ENCODE results near the gene PLEKHG5.

Gene PLEKHG5

DNA sequence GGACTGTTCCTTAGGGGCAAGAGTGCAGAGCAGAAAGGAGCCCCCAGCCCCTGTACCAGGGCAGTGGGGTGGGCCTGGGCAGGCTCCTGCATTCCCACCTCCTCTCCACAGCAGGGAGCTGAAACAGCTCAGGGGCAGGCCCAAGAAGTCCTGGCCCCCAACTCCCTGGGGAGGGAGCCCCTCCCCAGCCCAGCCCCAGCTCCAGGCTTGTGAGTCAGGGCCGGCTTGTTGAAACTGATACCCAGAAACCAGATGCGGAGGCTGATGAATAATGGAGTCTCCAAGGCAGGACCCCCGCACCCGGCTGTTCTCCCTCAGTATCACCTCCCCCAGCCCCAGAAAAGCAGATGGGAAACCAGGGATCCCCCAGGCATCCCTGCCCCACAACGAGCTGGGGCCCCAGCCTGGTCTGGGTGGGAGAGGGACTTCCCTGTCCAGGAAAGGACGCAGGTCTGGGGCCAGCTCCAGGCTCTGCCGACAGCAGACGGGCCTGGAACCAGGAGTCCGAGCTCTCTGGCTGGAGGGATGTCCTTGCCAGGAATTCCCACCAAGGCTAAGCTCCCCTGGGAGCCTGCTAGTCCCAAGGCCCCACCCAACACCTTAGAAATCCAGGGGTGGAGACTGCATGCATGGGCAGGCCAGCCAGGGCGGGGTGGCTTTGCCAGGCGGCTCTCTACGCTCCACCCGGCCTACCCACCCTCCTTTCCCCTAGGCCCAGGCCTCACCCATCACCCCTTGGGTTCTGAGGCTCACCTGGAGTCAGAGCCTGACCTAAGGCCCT, 2.7 kb downstream of the PLEKHG5 start:
- Mint-ChIP-seq H3K36me3 (ENCODE audit: low read depth) (no peaks in the 10 kb centered on the region), H3K27ac (no peak overlapping the region), H3K4me3 (no peak overlapping the region), H3K9me3 (no peaks in the 10 kb centered on the region), H3K4me1 (peaks cover 41% of the 10 kb centered on the region), H3K27me3 (ENCODE audit: low read depth, poor library complexity) (peaks cover 26% of the 10 kb centered on the region)
- TF ChIP-seq, protein P1, sequence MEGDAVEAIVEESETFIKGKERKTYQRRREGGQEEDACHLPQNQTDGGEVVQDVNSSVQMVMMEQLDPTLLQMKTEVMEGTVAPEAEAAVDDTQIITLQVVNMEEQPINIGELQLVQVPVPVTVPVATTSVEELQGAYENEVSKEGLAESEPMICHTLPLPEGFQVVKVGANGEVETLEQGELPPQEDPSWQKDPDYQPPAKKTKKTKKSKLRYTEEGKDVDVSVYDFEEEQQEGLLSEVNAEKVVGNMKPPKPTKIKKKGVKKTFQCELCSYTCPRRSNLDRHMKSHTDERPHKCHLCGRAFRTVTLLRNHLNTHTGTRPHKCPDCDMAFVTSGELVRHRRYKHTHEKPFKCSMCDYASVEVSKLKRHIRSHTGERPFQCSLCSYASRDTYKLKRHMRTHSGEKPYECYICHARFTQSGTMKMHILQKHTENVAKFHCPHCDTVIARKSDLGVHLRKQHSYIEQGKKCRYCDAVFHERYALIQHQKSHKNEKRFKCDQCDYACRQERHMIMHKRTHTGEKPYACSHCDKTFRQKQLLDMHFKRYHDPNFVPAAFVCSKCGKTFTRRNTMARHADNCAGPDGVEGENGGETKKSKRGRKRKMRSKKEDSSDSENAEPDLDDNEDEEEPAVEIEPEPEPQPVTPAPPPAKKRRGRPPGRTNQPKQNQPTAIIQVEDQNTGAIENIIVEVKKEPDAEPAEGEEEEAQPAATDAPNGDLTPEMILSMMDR (IDR thresholded peaks at IDR 0.05), result no peak
- DNase-seq, result peak; percentile 33

DNA sequence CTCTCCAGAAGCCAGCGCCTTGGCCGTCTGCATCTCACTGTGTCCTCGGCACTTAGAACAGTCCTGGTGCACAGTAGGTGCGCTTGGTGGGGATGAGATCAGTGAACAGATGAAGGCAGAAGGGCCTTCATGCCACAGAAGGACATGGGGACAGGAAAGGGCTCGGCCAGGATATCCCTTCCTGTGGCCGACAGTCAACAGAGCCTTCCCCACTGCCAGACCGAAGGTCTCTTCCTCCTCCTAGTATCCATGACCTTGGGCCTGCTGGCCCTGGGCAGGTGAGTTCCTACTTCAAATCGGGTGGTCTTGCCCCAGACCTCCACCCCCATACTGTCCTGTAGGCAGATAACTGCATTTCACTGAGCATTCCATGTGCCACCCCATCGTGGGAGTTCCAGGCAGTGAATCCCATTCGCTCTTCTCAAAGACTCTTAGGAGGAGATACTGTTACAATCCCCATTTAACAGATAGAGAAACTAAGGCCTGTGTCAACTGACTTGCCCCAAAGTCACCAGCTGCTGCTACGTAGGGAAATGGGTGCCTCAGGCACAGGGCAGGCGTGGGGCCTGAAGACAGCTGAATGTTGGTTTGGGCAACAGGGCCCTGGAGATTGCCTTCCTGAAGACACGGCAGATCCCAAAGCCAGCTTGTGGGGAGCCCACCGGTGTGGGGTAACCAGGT, 3.5 kb downstream of the PLEKHG5 start:
- Mint-ChIP-seq H3K27ac (no peak overlapping the region), H3K4me1 (peaks cover 41% of the 10 kb centered on the region), H3K36me3 (ENCODE audit: low read depth) (no peaks in the 10 kb centered on the region), H3K9me3 (no peaks in the 10 kb centered on the region), H3K4me3 (no peak overlapping the region), H3K27me3 (ENCODE audit: low read depth, poor library complexity) (peaks cover 35% of the 10 kb centered on the region)
- TF ChIP-seq, protein P1 (IDR thresholded peaks at IDR 0.05), result no peak
- DNase-seq, result no peak

DNA sequence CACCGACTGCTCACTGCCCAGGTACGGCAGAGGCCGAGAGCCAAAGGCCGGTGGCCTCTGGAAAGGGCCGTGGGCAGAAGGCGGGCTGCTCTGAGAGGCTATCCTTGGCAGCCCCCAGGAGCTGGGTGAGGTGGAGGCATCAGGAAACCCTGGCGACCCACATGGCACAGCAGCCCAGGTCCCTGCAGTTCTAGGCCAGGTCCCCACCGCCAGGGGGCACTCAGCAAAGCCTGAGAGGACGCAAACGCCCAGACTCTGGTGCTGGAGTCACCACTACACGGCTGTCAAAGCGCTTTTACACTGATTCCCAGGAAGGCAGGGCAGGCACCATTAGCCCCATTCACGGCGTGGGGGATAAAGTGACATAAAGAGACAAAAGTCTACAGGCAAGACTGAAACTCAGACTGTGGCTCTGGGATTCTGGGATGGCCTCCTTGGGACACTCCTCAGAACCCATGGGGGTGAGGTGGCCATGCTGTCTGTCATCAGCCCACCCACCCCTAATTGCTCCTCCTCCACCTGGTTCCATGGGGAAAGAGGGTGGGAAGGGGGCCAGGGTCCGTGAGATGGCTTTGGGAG, 4.9 kb downstream of the PLEKHG5 start:
- peak overlapping the region; percentile 74 for H3K4me3 Mint-ChIP-seq
- peaks cover 40% of the 10 kb centered on the region for H3K4me1 Mint-ChIP-seq
- TF ChIP-seq, protein P1 (IDR thresholded peaks at IDR 0.05), result peak; percentile 88
- peaks cover 4% of the 10 kb centered on the region for H3K36me3 Mint-ChIP-seq (ENCODE audit: low read depth)
- H3K9me3 Mint-ChIP-seq, result no peaks in the 10 kb centered on the region
- no peak overlapping the region for H3K27ac Mint-ChIP-seq
- H3K27me3 Mint-ChIP-seq (ENCODE audit: low read depth, poor library complexity), result peaks cover 38% of the 10 kb centered on the region
- DNase-seq, result peak; percentile 94

DNA sequence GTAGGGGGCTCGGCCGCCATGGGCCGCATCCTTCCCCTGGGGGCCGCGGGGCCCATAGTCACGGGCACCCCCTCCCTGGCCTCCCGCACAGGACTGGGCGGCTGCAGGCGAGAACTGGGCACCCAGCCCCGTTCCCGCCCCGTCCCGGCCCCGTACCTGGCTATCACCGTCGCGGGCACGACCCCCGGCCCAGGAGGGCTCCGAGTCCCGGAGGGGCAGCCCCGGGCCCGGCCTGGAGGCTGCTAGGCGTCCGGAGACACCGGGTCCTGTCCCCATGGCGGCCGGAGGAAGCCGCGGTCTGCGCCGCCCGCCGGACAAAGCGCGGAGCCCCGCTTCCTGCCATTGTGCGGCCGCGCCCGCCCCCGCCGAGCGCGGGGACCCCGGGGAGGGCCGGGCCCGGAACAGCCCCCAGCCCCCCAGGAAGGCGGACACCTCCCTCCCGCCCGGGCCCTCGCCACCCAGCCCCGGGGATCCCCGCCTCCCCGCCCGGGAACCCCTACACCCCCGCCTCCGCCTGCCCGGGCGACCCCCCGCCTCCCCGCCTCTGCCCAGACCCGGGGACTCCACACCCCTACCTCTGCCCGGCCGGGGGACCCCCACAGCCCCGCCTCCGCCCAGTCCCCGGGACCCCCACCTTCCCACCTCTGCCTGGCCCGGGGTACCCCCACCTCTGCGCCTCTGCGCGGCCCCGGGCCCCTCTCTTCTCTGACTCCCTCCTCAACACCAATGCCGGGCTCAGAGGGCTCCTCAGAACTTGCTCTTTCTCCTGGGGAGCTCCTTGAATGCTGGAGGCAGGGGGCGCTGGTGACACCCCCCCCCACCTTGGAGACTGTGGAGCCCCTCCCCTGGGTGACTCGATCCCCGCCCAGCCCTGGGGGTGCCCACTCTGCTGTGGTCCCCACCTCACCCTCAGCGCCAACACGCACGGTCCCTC, 6.0 kb downstream of the PLEKHG5 start:
- H3K36me3 Mint-ChIP-seq (ENCODE audit: low read depth), result peaks cover 4% of the 10 kb centered on the region
- peaks cover 42% of the 10 kb centered on the region for H3K27me3 Mint-ChIP-seq (ENCODE audit: low read depth, poor library complexity)
- H3K4me3 Mint-ChIP-seq, result peak overlapping the region; percentile 74
- H3K27ac Mint-ChIP-seq, result no peak overlapping the region
- DNase-seq, result peak; percentile 55
- peaks cover 35% of the 10 kb centered on the region for H3K4me1 Mint-ChIP-seq
- TF ChIP-seq, protein P1 (IDR thresholded peaks at IDR 0.05), result no peak
- no peaks in the 10 kb centered on the region for H3K9me3 Mint-ChIP-seq

DNA sequence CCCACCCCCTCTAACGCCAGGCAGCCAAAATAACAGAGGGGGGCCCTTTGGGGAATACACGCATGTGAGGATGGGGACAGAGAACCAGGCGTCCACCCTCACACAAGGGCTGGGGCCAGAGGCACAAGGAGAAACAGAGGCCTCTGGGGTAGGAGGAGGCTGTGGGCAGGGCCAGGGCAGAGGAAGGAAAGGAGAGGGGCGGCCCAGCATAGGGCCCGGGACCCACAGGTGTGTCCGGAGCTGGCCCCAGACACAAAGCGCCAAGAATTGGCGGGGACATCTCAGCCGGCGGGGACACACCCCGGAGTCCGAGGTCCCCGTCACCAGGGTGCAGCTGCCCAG, 6.7 kb downstream of the PLEKHG5 start:
- DNase-seq, result no peak
- Mint-ChIP-seq H3K27ac (no peak overlapping the region), H3K27me3 (ENCODE audit: low read depth, poor library complexity) (peaks cover 42% of the 10 kb centered on the region), H3K4me3 (peak overlapping the region; percentile 91), H3K36me3 (ENCODE audit: low read depth) (peaks cover 4% of the 10 kb centered on the region), H3K4me1 (peaks cover 35% of the 10 kb centered on the region), H3K9me3 (no peaks in the 10 kb centered on the region)
- TF ChIP-seq, protein P1 (IDR thresholded peaks at IDR 0.05), result no peak
